Measurements from ENCODE around the gene KIAA1958. TPM values are rescaled to one million over a fixed set of nuclear protein-coding genes. Genes with fewer than 3 reads are reported as not detected.

The KIAA1958 gene
- total RNA-seq: 10 to 100 TPM in 2 of 3 donors, 1 to 10 TPM in 1; 2.9 to 16.5 (median 11.8) TPM

- H3K36me3 ChIP-seq: no peaks in the 10 kb centered on the region
- peak; percentile 47 to 66 for DNase-seq (ENCODE audit: low spot score in 2 of 2)
- peaks cover 0 to 4% of the 10 kb centered on the region in 2 donors for H3K4me1 ChIP-seq
- peak within 1 kb of the TSS; percentile 65 to 98 (median 91) for H3K4me3 ChIP-seq
- peak within 1 kb of the TSS; percentile 80 to 92 for H3K27ac ChIP-seq
- no peak for TF ChIP-seq POLR2A (IDR thresholded peaks at IDR 0.05)
- peak in 2 of 3 donors; percentile 12 to 34 for TF ChIP-seq POLR2AphosphoS5 (IDR thresholded peaks at IDR 0.05)
- intact Hi-C loops (cut with DNase I; ENCODE audit: low total_unique reads): no loop called here
- no peaks in the 10 kb centered on the region for H3K27me3 ChIP-seq
- no peaks in the 10 kb centered on the region for H3K9me3 ChIP-seq
Observed at GRCh38 chr9:112486221-112487007, at the start of gene KIAA1958. KIAA1958 (plus strand) TSS chr9:112486827; CDS start chr9:112574081, 87,254 bp downstream.

- H3K27me3 ChIP-seq: no peaks in the 10 kb centered on the region
- no peak for DNase-seq (ENCODE audit: low spot score in 2 of 2)
- H3K27ac ChIP-seq: no peak overlapping the region
- TF ChIP-seq POLR2AphosphoS5 (IDR thresholded peaks at IDR 0.05): no peak
- no peak for TF ChIP-seq POLR2A (IDR thresholded peaks at IDR 0.05)
- TF ChIP-seq CTCF (IDR thresholded peaks at IDR 0.05): no peak
- H3K36me3 ChIP-seq: no peaks in the 10 kb centered on the region
- no peaks in the 10 kb centered on the region for H3K4me1 ChIP-seq
- intact Hi-C loops (cut with DNase I; ENCODE audit: low total_unique reads): no loop called here
- H3K9me3 ChIP-seq: no peaks in the 10 kb centered on the region
- no peak overlapping the region for H3K4me3 ChIP-seq
Observed at GRCh38 chr9:112437406-112437805, 49.2 kb upstream of the KIAA1958 start.

- no peaks in the 10 kb centered on the region for H3K9me3 ChIP-seq
- DNase-seq (ENCODE audit: low spot score in 2 of 2): no peak
- H3K36me3 ChIP-seq: no peaks in the 10 kb centered on the region
- H3K4me3 ChIP-seq: no peak overlapping the region
- no peaks in the 10 kb centered on the region for H3K4me1 ChIP-seq
- no peak for TF ChIP-seq POLR2A (IDR thresholded peaks at IDR 0.05)
- no peak for TF ChIP-seq POLR2AphosphoS5 (IDR thresholded peaks at IDR 0.05)
- no peak for TF ChIP-seq CTCF (IDR thresholded peaks at IDR 0.05)
- H3K27ac ChIP-seq: no peak overlapping the region
- H3K27me3 ChIP-seq: no peaks in the 10 kb centered on the region
- intact Hi-C loops (cut with DNase I; ENCODE audit: low total_unique reads): no loop called here
Observed at GRCh38 chr9:112439171-112439570, 47.5 kb upstream of the KIAA1958 start.

GRCh38 chr9:112439825-112440224 is 46.8 kb upstream of the KIAA1958 start:
- TF ChIP-seq POLR2AphosphoS5 (IDR thresholded peaks at IDR 0.05): no peak
- no peak for TF ChIP-seq POLR2A (IDR thresholded peaks at IDR 0.05)
- TF ChIP-seq CTCF (IDR thresholded peaks at IDR 0.05): no peak
- intact Hi-C loops (cut with DNase I; ENCODE audit: low total_unique reads): no loop called here
- Histone ChIP-seq H3K4me1 (no peaks in the 10 kb centered on the region), H3K27ac (no peak overlapping the region), H3K27me3 (no peaks in the 10 kb centered on the region), H3K36me3 (no peaks in the 10 kb centered on the region), H3K4me3 (no peak overlapping the region), H3K9me3 (no peaks in the 10 kb centered on the region)
- DNase-seq (ENCODE audit: low spot score in 2 of 2): no peak

GRCh38 chr9:112443200-112443599 is 43.4 kb upstream of the KIAA1958 start:
- peak in 1 of 3 donors; percentile 24 for TF ChIP-seq CTCF (IDR thresholded peaks at IDR 0.05)
- TF ChIP-seq POLR2A (IDR thresholded peaks at IDR 0.05): no peak
- no peak for TF ChIP-seq POLR2AphosphoS5 (IDR thresholded peaks at IDR 0.05)
- Histone ChIP-seq H3K27ac (no peak overlapping the region), H3K9me3 (no peaks in the 10 kb centered on the region), H3K27me3 (no peaks in the 10 kb centered on the region), H3K4me1 (no peaks in the 10 kb centered on the region), H3K36me3 (no peaks in the 10 kb centered on the region), H3K4me3 (no peak overlapping the region)
- DNase-seq (ENCODE audit: low spot score in 2 of 2): no peak
- intact Hi-C loops (cut with DNase I; ENCODE audit: low total_unique reads): no loop called here

Data from breast epithelium (tissue), 4 donors.